Stomach (tissue), 9 donors: Measurements from ENCODE around the gene ASIC2. TPM values are rescaled to one million over a fixed set of nuclear protein-coding genes. Genes with fewer than 3 reads are reported as not detected.

Source experiments
- DNase-seq, 2 donors: peaks; one replicate each; pipeline versions ENCODE4 v3.0.0 to v3.0.0-alpha.2; 2013 to 2019
- H3K27ac ChIP-seq, 5 donors: fragments of 200-600 bp in 4 of 5; sonication (generic) in 4 of 5; one replicate each; pipeline ENCODE4 v1.5.1; 2013 to 2019; ENCODE audit warnings: mild to moderate bottlenecking in 1 of 5, moderate library complexity in 1 of 5
- H3K27me3 ChIP-seq, 3 donors: fragments of 200-600 bp; sonication (generic); one replicate each; pipeline ENCODE4 v1.5.1; 2017 to 2019; ENCODE audit warnings: mixed run types in 1 of 3
- H3K36me3 ChIP-seq, 4 donors: fragments of 200-600 bp; sonication (generic); 1 replicate in 3 of 4; 2 replicates in 1 of 4; pipeline ENCODE4 v1.5.1; 2016 to 2019
- H3K4me1 ChIP-seq, 4 donors: fragments of 200-600 bp; sonication (generic); one replicate each; pipeline ENCODE4 v1.5.1; 2016 to 2019
- H3K4me3 ChIP-seq, 4 donors: fragments of 200-600 bp; sonication (generic) in 3 of 4; one replicate each; pipeline ENCODE4 v1.5.1; 2016 to 2019; ENCODE audit warnings: mild to moderate bottlenecking in 1 of 4
- H3K9me3 ChIP-seq, 4 donors: fragments of 200-600 bp; sonication (generic); one replicate each; pipeline ENCODE4 v1.5.1; 2016 to 2019
- CTCF ChIP-seq, 7 experiments: fragments of 450-650 bp in 4 of 7; fragments of 200-600 bp in 3 of 7; sonication (generic) in 3 of 7; IDR thresholded peaks; one replicate each; pipeline ENCODE4 v1.5.1; 2016 to 2019; ENCODE audit warnings: antibody characterized with exemption in 7 of 7, control low read depth in 2 of 7, mild to moderate bottlenecking in 1 of 7
- EP300 ChIP-seq: sonication (generic); formaldehyde crosslinking; IDR thresholded peaks from one replicate; pipeline ENCODE4 v1.6.1; 2017; ENCODE audit warnings: antibody characterized with exemption
- POLR2A ChIP-seq, 4 donors: fragments of 450-650 bp; IDR thresholded peaks; one replicate each; pipeline ENCODE4 v1.6.1; 2016; ENCODE audit warnings: antibody characterized with exemption in 4 of 4, control low read depth in 2 of 4, mild to moderate bottlenecking in 1 of 4, moderate library complexity in 1 of 4
- POLR2AphosphoS5 ChIP-seq, 3 donors: sonication (generic); formaldehyde crosslinking; IDR thresholded peaks; one replicate each; pipeline ENCODE4 v1.6.1; 2016; ENCODE audit warnings: antibody characterized with exemption in 3 of 3
- WGBS, 5 donors: extraction: QIAGEN DNeasy Blood & Tissue Kit in 3 of 5; methylation state at CpG; one replicate each; pipeline versions ENCODE4 v1.1.5 to v1.1.7; 2013 to 2018; 5-methylcytosine and 5-hydroxymethylcytosine counted together
- intact Hi-C: fragments of 100-400 bp; cut with DNase I; formaldehyde crosslinking; loops from one replicate; pipeline ENCODE4 v1.15.1; 2023; ENCODE audit warnings: low total_unique reads
- polyA plus RNA-seq, 3 donors: library from polyadenylated mRNA; stranded (reverse); fragments of 200-250 nt; gene quantifications; one replicate each; pipeline ENCODE4 v1.2.3, GENCODE V29; 2013
- total RNA-seq, 5 donors: library from RNA; depleted of rRNA; stranded (reverse); fragments of >200 nt; gene quantifications; one replicate each; pipeline versions ENCODE4 v1.1.0 to v1.2.3, GENCODE V29; 2014 to 2016
- donor health status: healthy with polysubstance abuse.
- donor health status: Bipolar disorder and iron deficiency.
- donor health status: healthy.

ASIC2 gene
- total and polyA plus RNA-seq, 8 donors = 0.13 to 0.18 TPM; not detected in 6

- Histone ChIP-seq H3K27ac (no peak overlapping the region), H3K4me1 (no peaks in the 10 kb centered on the region), H3K9me3 (no peaks in the 10 kb centered on the region), H3K4me3 (no peak overlapping the region), H3K27me3 (peaks cover 0 to 16% (median 0%) of the 10 kb centered on the region in 3 donors), H3K36me3 (no peaks in the 10 kb centered on the region)
- TF ChIP-seq CTCF (IDR thresholded peaks at IDR 0.05) (no peak), POLR2A (IDR thresholded peaks at IDR 0.05) (no peak), POLR2AphosphoS5 (IDR thresholded peaks at IDR 0.05) (no peak), EP300 (no peak)
- intact Hi-C loops = no loop called here
- no peak for DNase-seq
- 81 to 85% (median 83%) methylated on average over 7 of the region's 7 CpGs for WGBS, 5 donors
Observed at GRCh38 chr17:33007186-33007585, 285.9 kb downstream of the ASIC2 start.

DNA sequence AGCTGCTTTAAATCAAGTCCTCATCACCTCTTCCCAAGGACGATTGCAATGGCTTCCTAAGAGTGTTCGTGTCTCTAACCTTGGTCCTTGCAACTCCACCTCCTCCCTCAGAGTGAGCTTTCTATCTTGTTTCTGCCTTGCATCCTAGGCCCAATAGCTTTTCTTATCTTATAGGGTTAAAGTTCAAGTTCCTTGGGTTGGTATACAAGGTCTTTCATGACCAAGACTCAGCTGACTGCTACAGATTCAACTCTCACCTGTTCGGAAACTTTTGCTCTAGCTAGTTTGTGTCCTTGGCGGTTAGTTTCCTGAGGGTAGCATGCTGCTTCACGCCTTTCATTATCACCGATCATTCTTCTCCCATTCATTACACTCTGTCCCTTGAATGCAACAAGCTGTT is 290.8 kb downstream of the ASIC2 start:
- Histone ChIP-seq H3K4me1 (peaks cover 0 to 12% (median 7%) of the 10 kb centered on the region in 4 donors), H3K36me3 (no peaks in the 10 kb centered on the region), H3K4me3 (no peak overlapping the region), H3K27me3 (peaks cover 0 to 21% (median 4%) of the 10 kb centered on the region in 3 donors), H3K9me3 (no peaks in the 10 kb centered on the region), H3K27ac (no peak overlapping the region)
- no peak for TF ChIP-seq EP300
- DNase-seq = no peak
- intact Hi-C loops = no loop called here
- 80 to 88% (median 84%) methylated on average over 6 of the region's 6 CpGs for WGBS, 5 donors

DNA sequence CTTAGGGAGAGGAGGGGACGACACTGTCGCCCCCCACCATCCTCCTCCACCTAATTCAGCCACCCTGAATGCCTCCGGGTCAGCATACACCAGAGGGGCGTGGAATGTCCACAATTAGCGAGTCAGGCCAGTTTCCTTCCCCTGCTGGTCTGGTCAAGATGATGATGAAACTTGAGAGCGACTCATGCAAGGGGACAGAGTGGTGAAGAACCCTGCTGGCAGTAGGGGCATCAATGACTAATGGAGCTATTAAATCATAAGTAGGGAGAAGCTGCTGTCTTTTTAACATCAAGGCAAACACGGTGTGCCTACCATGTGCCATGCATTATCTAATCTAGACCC is 294.2 kb downstream of the ASIC2 start:
- 43 to 51% (median 45%) methylated on average over 7 of the region's 7 CpGs for WGBS, 5 donors
- H3K27ac ChIP-seq = no peak overlapping the region
- peaks cover 0 to 12% (median 7%) of the 10 kb centered on the region in 4 donors for H3K4me1 ChIP-seq
- no peaks in the 10 kb centered on the region for H3K36me3 ChIP-seq
- H3K27me3 ChIP-seq = peaks cover 0 to 14% (median 4%) of the 10 kb centered on the region in 3 donors
- no peak for DNase-seq
- intact Hi-C loops = no loop called here
- H3K4me3 ChIP-seq = no peak overlapping the region
- H3K9me3 ChIP-seq = no peaks in the 10 kb centered on the region
- TF ChIP-seq CTCF (IDR thresholded peaks at IDR 0.05) = no peak
- TF ChIP-seq POLR2AphosphoS5 (IDR thresholded peaks at IDR 0.05) = no peak
- no peak for TF ChIP-seq POLR2A (IDR thresholded peaks at IDR 0.05)
- TF ChIP-seq EP300 = no peak

DNA sequence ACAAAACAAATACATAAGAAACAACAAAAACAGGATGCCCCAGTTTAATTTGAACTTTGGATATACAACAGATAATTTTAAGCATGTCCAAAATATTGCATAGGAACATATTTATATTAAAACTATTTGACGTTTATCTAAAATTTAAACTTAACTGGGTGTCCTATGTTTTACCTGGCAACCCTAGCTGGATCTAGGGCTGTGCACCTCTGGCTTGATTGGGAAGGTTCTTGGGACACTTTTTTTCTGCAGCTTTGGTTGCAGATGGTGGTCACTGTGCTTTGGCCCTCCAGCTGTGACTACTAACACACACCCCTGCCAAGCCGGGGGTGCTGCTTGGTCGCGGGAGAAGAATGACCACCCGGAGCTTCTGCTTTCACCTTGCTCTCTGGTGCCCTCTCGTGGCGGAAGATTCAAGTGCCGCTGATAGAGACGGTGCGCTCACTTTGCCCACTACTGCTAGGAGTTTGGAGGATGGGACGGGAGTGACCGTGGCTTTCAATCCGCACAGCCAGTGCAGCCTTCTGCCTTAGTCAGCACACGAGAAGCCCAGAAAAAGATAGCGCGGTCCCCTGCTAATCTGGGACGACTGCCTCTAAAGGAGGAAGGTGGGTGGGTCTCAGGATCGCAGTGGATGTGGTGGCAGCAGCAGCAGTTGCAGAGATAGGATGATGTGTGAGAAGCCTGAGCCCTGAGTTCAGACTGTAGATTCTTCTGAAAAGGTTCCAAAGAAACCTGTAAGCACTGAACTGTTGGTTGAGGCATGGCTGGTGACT is 294.8 kb downstream of the ASIC2 start:
- peaks cover 0 to 12% (median 7%) of the 10 kb centered on the region in 4 donors for H3K4me1 ChIP-seq
- no peaks in the 10 kb centered on the region for H3K36me3 ChIP-seq
- H3K27ac ChIP-seq = no peak overlapping the region
- intact Hi-C loops = no loop called here
- peaks cover 0 to 14% (median 4%) of the 10 kb centered on the region in 3 donors for H3K27me3 ChIP-seq
- peak; percentile 87 to 89 for DNase-seq
- H3K9me3 ChIP-seq = no peaks in the 10 kb centered on the region
- no peak overlapping the region for H3K4me3 ChIP-seq
- WGBS, 5 donors = 2 to 6% (median 3%) methylated on average over 16 to 18 of the region's 18 CpGs
- TF ChIP-seq CTCF (IDR thresholded peaks at IDR 0.05) (peak in 5 of 7 experiments; percentile 64 to 90 (median 80)), EP300 (no peak), POLR2A (IDR thresholded peaks at IDR 0.05) (no peak), POLR2AphosphoS5 (IDR thresholded peaks at IDR 0.05) (no peak)
